NCI-H2196 treated with DMSO at 0.1 percent for 48 hours (cell line): Measurements from ENCODE around the gene HOXA9.

Source experiments
- DNase-seq: peaks from one replicate; lab custom pipeline; 2025; ENCODE audit not compliant: unreplicated experiment; lab: John Stamatoyannopoulos, UW

The HOXA9 gene

GRCh38 chr7:27165996-27166530 is 726 bp upstream of the HOXA9 start:
- no peak for DNase-seq

GRCh38 chr7:27164367-27165088 is 809 bp downstream of the HOXA9 start:
- no peak for DNase-seq

DNA sequence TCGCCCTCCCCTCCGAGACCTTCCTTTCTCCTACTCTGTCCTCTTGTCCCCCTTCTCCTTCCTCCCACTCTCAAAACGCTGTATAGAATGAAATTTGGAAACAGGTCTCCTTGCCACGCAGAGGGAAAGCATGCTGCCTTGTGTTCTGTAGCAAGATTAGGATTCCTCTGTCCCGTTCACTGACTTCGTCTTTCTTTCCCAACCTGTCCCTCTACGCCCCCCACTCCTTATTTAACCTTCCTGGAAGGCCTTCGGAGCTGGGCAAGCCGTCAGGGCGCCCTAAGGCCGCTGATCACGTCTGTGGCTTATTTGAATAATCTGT is 1.3 kb downstream of the HOXA9 start:
- no peak for DNase-seq

GRCh38 chr7:27163288-27164044 is 1.9 kb downstream of the HOXA9 start:
- no peak for DNase-seq

- DNase-seq = no peak
These were observed 2.6 kb downstream of the HOXA9 start for GRCh38 chr7:27162561-27163287.

GRCh38 chr7:27161721-27162560 is 3.4 kb downstream of the HOXA9 start:
- no peak for DNase-seq

DNA sequence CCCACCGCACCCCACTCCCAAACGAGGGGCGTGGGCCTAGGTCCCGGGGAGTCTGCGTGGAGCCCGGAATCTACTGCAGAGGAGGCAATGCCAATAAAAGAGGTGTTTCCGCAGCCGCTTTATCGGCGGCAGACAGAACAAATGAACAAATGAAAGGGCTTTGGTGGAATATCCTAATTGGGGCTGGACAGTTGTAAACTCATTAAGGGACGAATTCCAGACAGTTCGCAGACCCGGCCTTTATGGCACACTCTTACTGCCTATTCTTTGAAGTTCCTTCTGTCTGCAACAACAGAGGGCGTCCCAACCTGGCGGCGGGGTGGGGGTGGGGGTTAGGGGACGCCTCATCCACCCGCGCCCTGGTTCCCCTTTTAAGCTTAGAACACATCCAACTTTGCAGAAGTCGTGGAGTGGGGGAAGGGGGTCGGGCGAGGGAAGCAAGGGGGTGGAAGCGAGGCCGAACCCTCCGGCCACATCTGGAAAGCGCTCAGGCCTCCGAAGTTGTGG is 4.1 kb downstream of the HOXA9 start:
- DNase-seq = no peak

- DNase-seq = peak; percentile 51
These were observed 4.7 kb downstream of the HOXA9 start for GRCh38 chr7:27160546-27161213.

- DNase-seq = no peak
These were observed 5.2 kb downstream of the HOXA9 start for GRCh38 chr7:27160145-27160545.

- DNase-seq = no peak
These were observed 5.8 kb downstream of the HOXA9 start for GRCh38 chr7:27159266-27160144.

- DNase-seq = no peak
These were observed 6.7 kb downstream of the HOXA9 start for GRCh38 chr7:27158436-27159265.

DNA sequence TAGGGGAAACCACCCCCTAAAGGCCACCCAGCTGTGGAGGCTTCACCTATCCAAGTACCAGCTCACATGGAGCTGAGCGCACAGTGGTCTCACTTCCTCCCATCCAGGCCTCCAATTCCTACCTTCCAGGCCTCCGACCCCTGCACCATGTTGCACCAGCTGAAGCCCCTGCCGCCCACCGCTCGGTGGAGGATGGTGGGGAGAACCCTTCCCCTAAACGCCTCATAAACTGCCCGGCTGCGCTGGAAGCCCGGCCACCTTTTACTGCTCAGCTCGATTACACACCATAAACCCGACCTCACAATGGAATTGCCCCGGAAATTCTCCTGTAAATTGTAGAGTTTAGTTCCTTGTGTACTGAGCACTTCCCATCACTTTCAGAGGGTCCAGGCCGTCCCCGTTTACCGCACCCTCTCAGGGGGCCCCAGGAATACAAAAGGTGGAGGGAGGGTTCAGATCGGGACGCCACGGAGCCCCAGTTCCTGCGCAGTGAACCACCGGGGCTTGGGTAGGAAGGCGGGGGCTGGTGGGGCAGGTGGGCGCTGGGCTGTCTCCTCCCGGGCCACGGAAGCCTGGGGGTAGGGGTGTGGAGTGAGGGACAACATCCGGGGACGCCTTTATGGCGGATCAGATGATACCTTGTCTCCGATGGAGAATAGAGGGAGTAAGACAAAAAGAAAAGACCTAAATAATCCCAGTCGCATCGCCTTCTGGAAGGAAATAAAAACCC is 7.5 kb downstream of the HOXA9 start:
- no peak for DNase-seq

GRCh38 chr7:27156916-27157701 is 8.2 kb downstream of the HOXA9 start:
- no peak for DNase-seq

DNA sequence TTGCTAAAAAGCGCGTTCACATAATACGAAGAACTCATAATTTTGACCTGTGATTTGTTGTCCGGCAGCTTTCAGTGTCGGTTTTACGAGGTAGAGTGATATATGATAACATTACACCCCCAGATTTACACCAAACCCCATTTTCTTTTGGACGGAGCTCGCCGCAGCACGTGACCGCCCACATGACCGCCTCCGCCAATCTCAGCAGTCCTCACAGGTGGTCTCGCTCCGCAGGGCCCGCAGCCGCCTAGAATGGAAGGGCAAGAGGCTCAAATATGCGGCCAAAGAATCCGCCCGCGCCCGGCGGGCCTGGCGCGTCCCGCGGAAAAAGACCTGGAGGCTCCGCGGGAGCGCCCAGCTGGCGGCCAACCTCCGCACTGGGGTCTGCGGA is 8.8 kb downstream of the HOXA9 start, which contains the start of gene HOXA7:
TSS of gene HOXA7 (minus strand) at position 168 of the 391 bp plus-strand sequence. CDS start at position 38, 130 bp downstream.
- no peak for DNase-seq

DNA sequence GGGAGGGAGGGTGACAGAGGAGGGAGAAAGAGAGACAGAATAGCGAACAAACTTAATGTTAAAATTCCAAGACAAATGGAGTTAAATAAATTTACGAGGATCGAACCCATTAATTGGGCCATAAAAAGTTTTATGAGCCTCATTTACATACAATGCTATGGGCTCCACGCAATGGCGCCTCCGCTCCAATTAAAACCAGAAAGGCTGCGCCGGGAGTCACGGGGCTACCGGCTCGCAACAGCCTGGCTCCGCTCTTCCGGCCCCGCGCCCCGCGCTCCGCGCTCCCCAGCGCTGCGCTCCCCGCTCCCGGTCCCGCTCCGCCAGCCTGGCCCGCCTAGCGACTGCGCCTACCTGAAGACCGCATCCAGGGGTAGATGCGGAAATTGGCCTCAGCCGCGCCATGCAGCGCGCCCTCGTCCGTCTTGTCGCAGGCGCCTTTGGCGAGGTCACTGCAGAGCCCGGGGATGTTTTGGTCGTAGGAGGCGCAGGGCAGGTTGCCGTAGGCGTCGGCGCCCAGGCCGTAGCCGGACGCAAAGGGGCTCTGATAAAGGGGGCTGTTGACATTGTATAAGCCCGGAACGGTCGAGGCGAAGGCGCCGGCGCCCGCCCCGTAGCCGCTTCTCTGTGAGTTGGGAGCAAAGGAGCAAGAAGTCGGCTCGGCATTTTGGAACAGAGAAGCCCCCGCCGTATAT is 9.4 kb downstream of the HOXA9 start:
- no peak for DNase-seq
